ENCODE data around the gene PSG5. TPM values are rescaled to one million over a fixed set of nuclear protein-coding genes. Genes with fewer than 3 reads are reported as not detected.
"Not testable (repeated sequence)": the region's sequence is repeated elsewhere in the genome, so short reads cannot be mapped to it uniquely, and the experiment has no call there.

Gene PSG5
- total RNA-seq, 2 donors from 2014 or later: not detected

GRCh38 chr19:43129197-43129596, 57.1 kb downstream of the PSG5 start:
- not testable (repeated sequence) for H3K4me1 ChIP-seq (replicated peaks)

GRCh38 chr19:43127336-43127735, 59.0 kb downstream of the PSG5 start:
- intact Hi-C loops (cut with DNase I): not testable (repeated sequence)
- WGBS: 32% methylated on average over 3 of the region's 3 CpGs

More at GRCh38 chr19:43129197-43129596, 57.1 kb downstream of the PSG5 start:
- H3K36me3 ChIP-seq; H3K27me3 ChIP-seq (replicated peaks; ENCODE audit: insufficient read depth); H3K9me3 ChIP-seq; intact Hi-C loops (cut with DNase I); H3K27ac ChIP-seq; H3K4me3 ChIP-seq: not testable (repeated sequence)
- peak in 1 of 4 experiments; percentile 25 for TF ChIP-seq CTCF (IDR thresholded peaks at IDR 0.05)
- peak; percentile 13 for TF ChIP-seq POLR2AphosphoS5 (IDR thresholded peaks at IDR 0.05)
- WGBS: 55% methylated on average over 7 of the region's 7 CpGs
- DNase-seq (ENCODE audit: low spot score): peak; percentile 10

GRCh38 chr19:43126720-43127119, 59.6 kb downstream of the PSG5 start:
- TF ChIP-seq POLR2AphosphoS5 (IDR thresholded peaks at IDR 0.05): no peak
- no peak for TF ChIP-seq POLR2A (IDR thresholded peaks at IDR 0.05)
- no peak for TF ChIP-seq CTCF (IDR thresholded peaks at IDR 0.05)
- Histone ChIP-seq H3K4me3 (no peak overlapping the region), H3K27me3 (replicated peaks; ENCODE audit: insufficient read depth) (no peaks in the 10 kb centered on the region), H3K9me3 (no peaks in the 10 kb centered on the region), H3K27ac (no peak overlapping the region), H3K36me3 (no peaks in the 10 kb centered on the region), H3K4me1 (replicated peaks) (no peaks in the 10 kb centered on the region)
- WGBS: 76% methylated on average over 4 of the region's 4 CpGs
- intact Hi-C loops (cut with DNase I): no loop called here
- no peak for DNase-seq (ENCODE audit: low spot score)

More at GRCh38 chr19:43127336-43127735, 59.0 kb downstream of the PSG5 start:
- H3K27ac ChIP-seq; H3K9me3 ChIP-seq; H3K4me1 ChIP-seq (replicated peaks); DNase-seq (ENCODE audit: low spot score); H3K36me3 ChIP-seq; H3K27me3 ChIP-seq (replicated peaks; ENCODE audit: insufficient read depth); H3K4me3 ChIP-seq: not testable (repeated sequence)

GRCh38 chr19:43124360-43124759, 62.0 kb downstream of the PSG5 start:
- 89% methylated on average over 2 of the region's 2 CpGs for WGBS
- H3K4me1 ChIP-seq (replicated peaks): no peaks in the 10 kb centered on the region
- H3K9me3 ChIP-seq: no peaks in the 10 kb centered on the region
- H3K27ac ChIP-seq: no peak overlapping the region
- intact Hi-C loops (cut with DNase I): no loop called here
- no peak for DNase-seq (ENCODE audit: low spot score)
- no peaks in the 10 kb centered on the region for H3K27me3 ChIP-seq (replicated peaks; ENCODE audit: insufficient read depth)
- TF ChIP-seq POLR2A (IDR thresholded peaks at IDR 0.05): no peak
- TF ChIP-seq CTCF (IDR thresholded peaks at IDR 0.05): no peak
- no peak for TF ChIP-seq POLR2AphosphoS5 (IDR thresholded peaks at IDR 0.05)
- H3K4me3 ChIP-seq: no peak overlapping the region
- no peaks in the 10 kb centered on the region for H3K36me3 ChIP-seq

GRCh38 chr19:43120433-43121026, 65.8 kb downstream of the PSG5 start:
- H3K27ac ChIP-seq; H3K27me3 ChIP-seq (replicated peaks; ENCODE audit: insufficient read depth); intact Hi-C loops (cut with DNase I); H3K9me3 ChIP-seq; H3K36me3 ChIP-seq; H3K4me1 ChIP-seq (replicated peaks); H3K4me3 ChIP-seq; DNase-seq (ENCODE audit: low spot score): not testable (repeated sequence)
- 40% methylated on average over 11 of the region's 11 CpGs for WGBS

GRCh38 chr19:43119526-43119925, 66.8 kb downstream of the PSG5 start:
- H3K27ac ChIP-seq; H3K4me3 ChIP-seq; H3K27me3 ChIP-seq (replicated peaks; ENCODE audit: insufficient read depth); H3K36me3 ChIP-seq; H3K4me1 ChIP-seq (replicated peaks); H3K9me3 ChIP-seq; intact Hi-C loops (cut with DNase I); DNase-seq (ENCODE audit: low spot score): not testable (repeated sequence)
- WGBS: 58% methylated on average over 3 of the region's 3 CpGs

Other genes with a start within 250 kb of the PSG5 start
- gene PSG7, start 249.3 kb downstream of the PSG5 start, total RNA-seq: not detected
- not detected for gene PSG11, start 160.1 kb downstream of the PSG5 start, total RNA-seq
- gene PSG2, start 103.8 kb downstream of the PSG5 start, total RNA-seq: not detected
- gene PSG4, start 19.1 kb upstream of the PSG5 start, total RNA-seq: 1 to 10 TPM in 1 of 2 donors, under 1 TPM in 1; 0.68 to 1.2 TPM
- not detected for gene PSG9, start 83.0 kb upstream of the PSG5 start, total RNA-seq
- 100 to 1,000 TPM in 1 of 2 donors, 10 to 100 TPM in 1; 77.6 to 248 TPM for gene CD177, start 167.2 kb upstream of the PSG5 start, total RNA-seq
- gene TEX101, start 228.4 kb upstream of the PSG5 start, total RNA-seq: 10 to 100 TPM in 1 of 2 donors, not detected in 1; 26.0 TPM

Measured in prostate gland (tissue), 2 donors.